NT2/D1 (cell line): ENCODE data around the gene ACKR2.

ENCODE experiments used
- DNase-seq: peaks from one replicate; pipeline ENCODE4 v3.0.0-alpha.2; 2011; ENCODE audit warnings: low read depth, low spot score
- H3K27me3 ChIP-seq: 2 replicates; pipeline ENCODE4 v1.6.0; 2011; ENCODE audit warnings: mild to moderate bottlenecking; ENCODE audit not compliant: insufficient read length, insufficient read depth
- H3K36me3 ChIP-seq: 2 replicates; pipeline ENCODE4 v1.6.1; 2011; ENCODE audit warnings: mild to moderate bottlenecking, low read length, mixed read lengths; ENCODE audit not compliant: insufficient read depth, insufficient read length
- H3K4me1 ChIP-seq: 2 replicates; pipeline ENCODE4 v1.5.1; 2011; ENCODE audit not compliant: insufficient read depth, insufficient read length
- H3K4me3 ChIP-seq: 2 replicates; pipeline ENCODE4 v1.5.1; 2011; ENCODE audit warnings: low read depth; ENCODE audit not compliant: insufficient read length
- H3K9ac ChIP-seq: 2 replicates; pipeline ENCODE4 v1.6.0; 2011; ENCODE audit warnings: low read depth; ENCODE audit not compliant: insufficient read length
- H3K9me3 ChIP-seq: 2 replicates; pipeline ENCODE4 v1.5.1; 2011; ENCODE audit warnings: mild to moderate bottlenecking, low read length; ENCODE audit not compliant: insufficient read depth
- SUZ12 ChIP-seq: IDR thresholded peaks from 2 replicates; pipeline ENCODE4 v1.6.1; 2011; ENCODE audit not compliant: insufficient read length, insufficient read depth; ENCODE audit errors: extremely low read depth
- YY1 ChIP-seq: IDR thresholded peaks from 2 replicates; pipeline ENCODE4 v1.6.1; 2011; ENCODE audit not compliant: insufficient read length, insufficient read depth
- ZNF274 ChIP-seq: IDR thresholded peaks from 2 replicates; pipeline ENCODE4 v1.6.1; 2011; ENCODE audit warnings: mild to moderate bottlenecking, low read depth, low read length

The ACKR2 gene

GRCh38 chr3:42865256-42865655 lies 56.0 kb downstream of the ACKR2 start:
- no peaks in the 10 kb centered on the region for H3K4me1 ChIP-seq
- no peak overlapping the region for H3K9ac ChIP-seq
- DNase-seq, result no peak
- no peaks in the 10 kb centered on the region for H3K9me3 ChIP-seq
- H3K36me3 ChIP-seq, result no peaks in the 10 kb centered on the region
- H3K27me3 ChIP-seq, result peaks cover 3% of the 10 kb centered on the region
- no peak overlapping the region for H3K4me3 ChIP-seq
- TF ChIP-seq ZNF274 (no peak), YY1 (no peak), SUZ12 (no peak)

GRCh38 chr3:42867138-42867537 lies 57.9 kb downstream of the ACKR2 start:
- H3K27me3 ChIP-seq, result peaks cover 3% of the 10 kb centered on the region
- no peak overlapping the region for H3K4me3 ChIP-seq
- no peaks in the 10 kb centered on the region for H3K36me3 ChIP-seq
- TF ChIP-seq SUZ12, result no peak
- TF ChIP-seq ZNF274, result no peak
- no peak for TF ChIP-seq YY1
- no peaks in the 10 kb centered on the region for H3K4me1 ChIP-seq
- H3K9ac ChIP-seq, result no peak overlapping the region
- no peaks in the 10 kb centered on the region for H3K9me3 ChIP-seq
- DNase-seq, result no peak

- Histone ChIP-seq H3K9ac (no peak overlapping the region), H3K9me3 (no peaks in the 10 kb centered on the region)
Measured at GRCh38 chr3:42868841-42869240, 59.6 kb downstream of the ACKR2 start.

GRCh38 chr3:42871592-42872196 lies 62.4 kb downstream of the ACKR2 start:
- DNase-seq, result no peak
- Histone ChIP-seq H3K9me3 (no peaks in the 10 kb centered on the region; the same call in 1 of the 2 replicates), H3K27me3 (peaks cover 13% of the 10 kb centered on the region), H3K4me3 (no peak overlapping the region), H3K36me3 (no peaks in the 10 kb centered on the region), H3K9ac (no peak overlapping the region), H3K4me1 (no peaks in the 10 kb centered on the region)
- TF ChIP-seq ZNF274 (no peak), YY1 (no peak), SUZ12 (no peak)

More at GRCh38 chr3:42868841-42869240, 59.6 kb downstream of the ACKR2 start:
- peaks cover 3% of the 10 kb centered on the region for H3K27me3 ChIP-seq
- no peak overlapping the region for H3K4me3 ChIP-seq
- H3K36me3 ChIP-seq, result no peaks in the 10 kb centered on the region
- DNase-seq, result no peak
- H3K4me1 ChIP-seq, result no peaks in the 10 kb centered on the region
- TF ChIP-seq YY1 (no peak), ZNF274 (no peak), SUZ12 (no peak)

GRCh38 chr3:42872718-42873117 lies 63.5 kb downstream of the ACKR2 start:
- no peak overlapping the region for H3K9ac ChIP-seq
- H3K4me1 ChIP-seq, result no peaks in the 10 kb centered on the region
- H3K4me3 ChIP-seq, result no peak overlapping the region
- TF ChIP-seq ZNF274 (no peak), SUZ12 (no peak), YY1 (no peak)
- no peaks in the 10 kb centered on the region; the same call in 1 of the 2 replicates for H3K9me3 ChIP-seq
- DNase-seq, result no peak
- H3K27me3 ChIP-seq, result peaks cover 13% of the 10 kb centered on the region
- no peaks in the 10 kb centered on the region for H3K36me3 ChIP-seq

GRCh38 chr3:42873221-42873982 lies 64.2 kb downstream of the ACKR2 start:
- H3K27me3 ChIP-seq, result peaks cover 13% of the 10 kb centered on the region
- no peaks in the 10 kb centered on the region for H3K4me1 ChIP-seq
- no peak for TF ChIP-seq SUZ12
- no peak for TF ChIP-seq YY1
- no peak for TF ChIP-seq ZNF274
- no peaks in the 10 kb centered on the region; the same call in 1 of the 2 replicates for H3K9me3 ChIP-seq
- H3K36me3 ChIP-seq, result no peaks in the 10 kb centered on the region
- DNase-seq, result no peak
- no peak overlapping the region for H3K4me3 ChIP-seq
- no peak overlapping the region for H3K9ac ChIP-seq

GRCh38 chr3:42874749-42875148 lies 65.5 kb downstream of the ACKR2 start:
- Histone ChIP-seq H3K9me3 (no peaks in the 10 kb centered on the region; the same call in 1 of the 2 replicates), H3K36me3 (no peaks in the 10 kb centered on the region), H3K4me1 (no peaks in the 10 kb centered on the region), H3K27me3 (peaks cover 10% of the 10 kb centered on the region), H3K9ac (no peak overlapping the region), H3K4me3 (no peak overlapping the region)
- TF ChIP-seq YY1 (no peak), SUZ12 (no peak), ZNF274 (no peak)
- no peak for DNase-seq
